IMR-90 (cell line): ENCODE data around the gene CACNA2D4.

Source experiments
- CTCF ChIP-seq: conservative IDR thresholded peaks from 2 replicates; pipeline ENCODE4 v1.5.1; 2012; ENCODE audit warnings: mild to moderate bottlenecking, low read depth, low read length, improper control_type of control experiment
- FOS ChIP-seq: fragments of 150-350 bp; IDR thresholded peaks from 2 replicates; pipeline ENCODE4 v1.6.1; 2016; ENCODE audit warnings: low read depth, low read length
- MAFK ChIP-seq: IDR thresholded peaks from 2 replicates; pipeline ENCODE4 v1.6.1; 2012; ENCODE audit warnings: low read depth, low read length, improper control_type of control experiment
- MXI1 ChIP-seq: IDR thresholded peaks from 2 replicates; pipeline ENCODE4 v1.6.1; 2012; ENCODE audit warnings: low read depth, mild to moderate bottlenecking, low read length, moderate library complexity, borderline replicate concordance
- POLR2A ChIP-seq: IDR thresholded peaks from 2 replicates; pipeline ENCODE4 v1.6.1; 2012; ENCODE audit warnings: mild to moderate bottlenecking, low read depth, low read length
- RAD21 ChIP-seq: IDR thresholded peaks from 2 replicates; pipeline ENCODE4 v1.6.1; 2012; ENCODE audit warnings: low read length, improper control_type of control experiment
- USF2 ChIP-seq: fragments of 150-350 bp; IDR thresholded peaks from 2 replicates; pipeline ENCODE4 v1.6.1; 2017; ENCODE audit warnings: mild to moderate bottlenecking, antibody characterized with exemption, low read length, low read depth

GRCh38 chr12:1837541-1838204, 80.8 kb downstream of the CACNA2D4 start:
- TF ChIP-seq CTCF (no peak), FOS (no peak), RAD21 (no peak), USF2 (no peak), MXI1 (no peak), MAFK (no peak), POLR2A (no peak)
